B cell (primary cell): ENCODE data around the gene POLR3K. TPM values are rescaled to one million over a fixed set of nuclear protein-coding genes. Genes with fewer than 3 reads are reported as not detected.

Experiments
- ATAC-seq: fragments of 200-7000 bp; cut with Tn5 transposase; one replicate; pipeline ENCODE4 v1.10.0; 2021; ENCODE audit warnings: low read depth, mild to moderate bottlenecking, moderate number of reproducible peaks, moderate library complexity
- CTCF ChIA-PET: fragments of 350-600 bp; sonication (Branson Sonifier 250); formaldehyde crosslinking; loops from one replicate; lab custom pipeline; 2021; ENCODE audit warnings: antibody characterized with exemption, inconsistent platforms; lab: Charles Lee
- POLR2A ChIA-PET: fragments of 350-600 bp; sonication (Branson Sonifier 250); formaldehyde crosslinking; loops from one replicate; lab custom pipeline; 2021; ENCODE audit warnings: antibody characterized with exemption; lab: Charles Lee
- DNase-seq: peaks from one replicate; pipeline ENCODE4 v3.0.0; 2013
- H2AFZ ChIP-seq: 2 replicates; pipeline ENCODE4 v1.6.1; 2012; ENCODE audit warnings: mild to moderate bottlenecking, low read depth, low read length; ENCODE audit not compliant: insufficient read depth, poor library complexity, severe bottlenecking
- H3K27ac ChIP-seq, 2 donors: 1 replicate in 1 of 2; 2 replicates in 1 of 2; pipeline ENCODE4 v1.5.1; 2012 to 2013; ENCODE audit warnings: low read length in 2 of 2, mild to moderate bottlenecking in 2 of 2, moderate library complexity in 1 of 2
- H3K27me3 ChIP-seq, 4 experiments: fragments of 200-600 bp in 1 of 4; sonication (generic) in 1 of 4; replicated peaks in 1 of 4; 1 replicate in 2 of 4; 2 replicates in 2 of 4; pipeline versions ENCODE4 v1.6.1 to v1.7.0; 2013 to 2016; ENCODE audit warnings: low read length in 3 of 4, mild to moderate bottlenecking in 2 of 4, mixed read lengths in 1 of 4, moderate library complexity in 1 of 4; ENCODE audit not compliant: insufficient read depth in 4 of 4, control insufficient read depth in 3 of 4; ENCODE audit errors: control extremely low read depth in 1 of 4
- H3K36me3 ChIP-seq, 2 experiments: replicated peaks in 1 of 2; 1 replicate in 1 of 2; 2 replicates in 1 of 2; pipeline versions ENCODE4 v1.6.1 to v1.7.1; 2013; ENCODE audit warnings: low read length in 1 of 2; ENCODE audit not compliant: insufficient read depth in 2 of 2, control insufficient read depth in 1 of 2; ENCODE audit errors: control extremely low read depth in 1 of 2, extremely low read depth in 1 of 2
- H3K4me1 ChIP-seq, 2 donors: fragments of 200-600 bp in 1 of 2; sonication (generic) in 1 of 2; 1 replicate in 1 of 2; 2 replicates in 1 of 2; pipeline versions ENCODE4 v1.5.1 to v1.6.1; 2013 to 2017; ENCODE audit warnings: low read length in 2 of 2; ENCODE audit not compliant: control insufficient read depth in 2 of 2, insufficient read depth in 2 of 2
- H3K4me2 ChIP-seq: replicated peaks from 2 replicates; pipeline ENCODE3; 2012; ENCODE audit warnings: mild to moderate bottlenecking, low read depth, low read length; ENCODE audit not compliant: poor library complexity, severe bottlenecking
- H3K4me3 ChIP-seq, 5 experiments: fragments of 200-600 bp in 1 of 5; sonication (generic) in 1 of 5; 1 replicate in 3 of 5; 2 replicates in 2 of 5; pipeline versions ENCODE4 v1.5.1 to v1.7.0; 2011 to 2016; ENCODE audit warnings: low read length in 4 of 5, mild to moderate bottlenecking in 4 of 5, low read depth in 2 of 5, control low read depth in 1 of 5, moderate library complexity in 1 of 5; ENCODE audit not compliant: insufficient read depth in 1 of 5; ENCODE audit errors: control extremely low read depth in 1 of 5, extremely low read depth in 1 of 5
- H3K79me2 ChIP-seq: fragments of 200-600 bp; sonication (generic); one replicate; pipeline ENCODE4 v1.6.0; 2016; ENCODE audit warnings: low read length; ENCODE audit not compliant: control insufficient read depth, insufficient read depth
- H3K9ac ChIP-seq: fragments of 200-600 bp; sonication (generic); 2 replicates; pipeline ENCODE4 v1.6.1; 2017; ENCODE audit warnings: mild to moderate bottlenecking, low read length, moderate library complexity
- H3K9me3 ChIP-seq, 3 donors: one replicate each; pipeline versions ENCODE4 v1.6.1 to v1.7.1; 2013; ENCODE audit warnings: low read length in 2 of 3; ENCODE audit not compliant: control insufficient read depth in 2 of 3, insufficient read depth in 1 of 3; ENCODE audit errors: control extremely low read depth in 1 of 3
- H4K20me1 ChIP-seq: 2 replicates; pipeline ENCODE4 v1.6.0; 2012; ENCODE audit warnings: mild to moderate bottlenecking, low read length; ENCODE audit not compliant: insufficient read depth, control insufficient read depth, poor library complexity, severe bottlenecking
- H3K27ac Mint-ChIP-seq: one replicate; pipeline ENCODE4 v1.8.0; 2021; ENCODE audit warnings: mixed read lengths
- H3K27me3 Mint-ChIP-seq: one replicate; pipeline ENCODE4 v1.8.0; 2021; ENCODE audit warnings: mixed read lengths
- H3K4me1 Mint-ChIP-seq: one replicate; pipeline ENCODE4 v1.8.0; 2021; ENCODE audit warnings: mixed read lengths
- H3K4me3 Mint-ChIP-seq: one replicate; pipeline ENCODE4 v1.8.0; 2021; ENCODE audit warnings: mixed read lengths
- H3K9me3 Mint-ChIP-seq: one replicate; pipeline ENCODE4 v1.8.0; 2022; ENCODE audit warnings: mixed read lengths; ENCODE audit not compliant: insufficient read depth
- EZH2 ChIP-seq: IDR thresholded peaks from 2 replicates; pipeline ENCODE4 v1.6.1; 2012; ENCODE audit warnings: borderline replicate concordance, low read depth, mild to moderate bottlenecking, moderate library complexity, low read length; ENCODE audit not compliant: insufficient read depth, poor library complexity, severe bottlenecking
- WGBS: methylation state at CpG from one replicate; pipeline ENCODE4 v1.1.5; 2013; ENCODE audit warnings: missing lambda C conversion rate; ENCODE audit not compliant: insufficient coverage; 5-methylcytosine and 5-hydroxymethylcytosine counted together
- intact Hi-C: fragments of 100-400 bp; cut with micrococcal nuclease; formaldehyde crosslinking; loops from one replicate; pipeline ENCODE4 v1.10.0; 2022
- polyA plus RNA-seq: library from polyadenylated mRNA; depleted of rRNA; stranded (reverse); fragments of >200 nt; gene quantifications from 2 replicates; pipeline ENCODE4 v1.2.3, GENCODE V29; 2012
- total RNA-seq, 2 donors: library from RNA; stranded (reverse); fragments of 120-200 nt in 1 of 2; gene quantifications; 1 replicate in 1 of 2; 2 replicates in 1 of 2; pipeline versions ENCODE4 v1.2.3 to v1.2.4, GENCODE V29; 2013 to 2022
- TF ChIP-seq, protein P1 (sequence below): fragments of 200-600 bp; IDR thresholded peaks from one replicate; pipeline ENCODE4 v1.8.0; 2022; ENCODE audit warnings: antibody characterized with exemption, mild to moderate bottlenecking

Gene POLR3K
- total and polyA plus RNA-seq, 2 donors (not counting 1 experiment from before 2014, with no cell fraction given), result 26.3 to 34.9 TPM

DNA sequence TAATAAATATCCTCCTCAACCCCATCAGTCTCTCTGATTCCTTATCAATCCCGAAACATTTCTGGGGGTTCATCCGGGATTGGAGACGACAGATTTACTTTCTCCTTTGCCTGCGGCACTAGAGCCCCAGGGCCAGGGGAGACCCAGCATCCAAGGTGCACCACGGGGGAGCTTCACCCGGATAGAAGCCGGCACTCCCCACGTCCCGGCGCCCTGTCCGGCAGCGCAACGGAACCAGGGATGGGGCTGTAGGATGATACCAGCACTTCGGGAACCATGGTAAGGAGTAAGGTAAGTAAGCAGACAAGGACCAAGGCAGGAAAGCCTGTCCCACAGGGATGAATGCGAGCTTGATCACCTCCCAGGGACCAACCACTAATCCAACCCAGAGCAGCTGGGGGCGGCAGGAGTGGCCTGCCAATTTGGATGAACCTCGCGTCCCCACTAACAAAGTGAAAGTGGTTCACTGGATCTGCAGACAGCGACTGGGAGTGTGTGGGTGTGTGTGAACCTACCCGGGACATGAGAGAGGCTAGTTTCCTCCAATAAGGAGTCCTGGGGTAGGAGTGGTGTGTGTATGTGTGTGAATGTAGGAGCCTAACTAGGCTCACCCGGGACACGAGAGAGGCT, 11.9 kb downstream of the POLR3K start:
- no peaks in the 10 kb centered on the region for H3K9me3 ChIP-seq
- ChIA-PET POLR2A (interaction anchor here (1.0 kb wide), 1 partner anchor 12 kb away, joined by 4 read pairs; the partner anchor contains the start of genes POLR3K and SNRNP25), CTCF (interaction anchor here (0.5 to 4.5 kb wide), 2 partner anchors 24 to 321 kb away, joined by 4 to 35 read pairs; no protein-coding TSS in a partner anchor)
- H3K9ac ChIP-seq, result no peak overlapping the region
- no peaks in the 10 kb centered on the region for H4K20me1 ChIP-seq
- no peak overlapping the region for H3K4me3 Mint-ChIP-seq
- H3K27me3 ChIP-seq, result no peaks in the 10 kb centered on the region
- intact Hi-C loops, result no loop called here
- no peak overlapping the region for H2AFZ ChIP-seq
- H3K36me3 ChIP-seq, result peaks cover 4 to 47% of the 10 kb centered on the region in 2 experiments
- no peak overlapping the region for H3K4me3 ChIP-seq
- no peak overlapping the region for H3K27ac ChIP-seq
- H3K9me3 Mint-ChIP-seq, result no peaks in the 10 kb centered on the region
- TF ChIP-seq, protein P1, sequence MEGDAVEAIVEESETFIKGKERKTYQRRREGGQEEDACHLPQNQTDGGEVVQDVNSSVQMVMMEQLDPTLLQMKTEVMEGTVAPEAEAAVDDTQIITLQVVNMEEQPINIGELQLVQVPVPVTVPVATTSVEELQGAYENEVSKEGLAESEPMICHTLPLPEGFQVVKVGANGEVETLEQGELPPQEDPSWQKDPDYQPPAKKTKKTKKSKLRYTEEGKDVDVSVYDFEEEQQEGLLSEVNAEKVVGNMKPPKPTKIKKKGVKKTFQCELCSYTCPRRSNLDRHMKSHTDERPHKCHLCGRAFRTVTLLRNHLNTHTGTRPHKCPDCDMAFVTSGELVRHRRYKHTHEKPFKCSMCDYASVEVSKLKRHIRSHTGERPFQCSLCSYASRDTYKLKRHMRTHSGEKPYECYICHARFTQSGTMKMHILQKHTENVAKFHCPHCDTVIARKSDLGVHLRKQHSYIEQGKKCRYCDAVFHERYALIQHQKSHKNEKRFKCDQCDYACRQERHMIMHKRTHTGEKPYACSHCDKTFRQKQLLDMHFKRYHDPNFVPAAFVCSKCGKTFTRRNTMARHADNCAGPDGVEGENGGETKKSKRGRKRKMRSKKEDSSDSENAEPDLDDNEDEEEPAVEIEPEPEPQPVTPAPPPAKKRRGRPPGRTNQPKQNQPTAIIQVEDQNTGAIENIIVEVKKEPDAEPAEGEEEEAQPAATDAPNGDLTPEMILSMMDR, result no peak
- no peak for TF ChIP-seq EZH2
- H3K4me1 ChIP-seq, result peaks cover 36 to 45% of the 10 kb centered on the region in 2 donors
- ATAC-seq (no peak), DNase-seq (no peak)
- H3K27me3 Mint-ChIP-seq, result no peaks in the 10 kb centered on the region
- WGBS, result 98% methylated on average over 21 of the region's 22 CpGs
- H3K4me1 Mint-ChIP-seq, result peaks cover 50% of the 10 kb centered on the region
- H3K79me2 ChIP-seq, result peaks cover 34% of the 10 kb centered on the region
- H3K27ac Mint-ChIP-seq, result peak overlapping the region; percentile 74
- H3K4me2 ChIP-seq, result no peak overlapping the region
